WTC11 (cell line): Measurements from ENCODE around the gene SPINK2. TPM values are rescaled to one million over a fixed set of nuclear protein-coding genes. Genes with fewer than 3 reads are reported as not detected.

Source experiments
- ATAC-seq: fragments of 200-7000 bp; cut with Tn5 transposase; 2 replicates; pipeline ENCODE4 v1.10.0; 2021; ENCODE audit warnings: mild to moderate bottlenecking, moderate library complexity
- CTCF ChIA-PET: fragments of 300-600 bp; sonication (Branson Sonifier 250); formaldehyde crosslinking; loops from one replicate; lab custom pipeline; 2021; ENCODE audit warnings: antibody characterized with exemption; lab: Charles Lee
- POLR2A ChIA-PET: fragments of 350-600 bp; sonication (Branson Sonifier 250); formaldehyde crosslinking; loops from one replicate; lab custom pipeline; 2021; ENCODE audit warnings: antibody characterized with exemption; lab: Charles Lee
- DNase-seq: peaks from one replicate; pipeline ENCODE4 v3.0.0; 2021; ENCODE audit warnings: low spot score
- H3K27ac Mint-ChIP-seq: 2 replicates; pipeline ENCODE4 v1.8.0; 2021; ENCODE audit warnings: mixed read lengths
- H3K27me3 Mint-ChIP-seq: 2 replicates; pipeline ENCODE4 v1.8.0; 2021; ENCODE audit warnings: low read depth, mild to moderate bottlenecking, moderate library complexity, mixed read lengths
- H3K36me3 Mint-ChIP-seq: 2 replicates; pipeline ENCODE4 v1.8.0; 2021; ENCODE audit warnings: mixed read lengths
- H3K4me1 Mint-ChIP-seq: 2 replicates; pipeline ENCODE4 v1.8.0; 2022; ENCODE audit warnings: mixed read lengths
- H3K4me3 Mint-ChIP-seq: 2 replicates; pipeline ENCODE4 v1.8.0; 2021; ENCODE audit warnings: mild to moderate bottlenecking, moderate library complexity, mixed read lengths
- H3K9me3 Mint-ChIP-seq: 2 replicates; pipeline ENCODE4 v1.8.0; 2021; ENCODE audit warnings: mixed read lengths
- AFF4 ChIP-seq: sonication (generic); formaldehyde crosslinking; IDR thresholded peaks from 2 replicates; pipeline ENCODE4 v1.8.1; 2023; ENCODE audit warnings: mild to moderate bottlenecking, missing genetic modification reagents, borderline replicate concordance
- AR ChIP-seq: fragments of 250-450 bp; sonication (Bioruptor Pico); IDR thresholded peaks from 2 replicates; pipeline ENCODE4 v1.9.0; 2021; ENCODE audit warnings: mild to moderate bottlenecking
- CBFB ChIP-seq: sonication (generic); formaldehyde crosslinking; IDR thresholded peaks from 2 replicates; pipeline ENCODE4 v1.8.1; 2022; ENCODE audit warnings: mild to moderate bottlenecking, low read depth, missing genetic modification reagents
- CDX4 ChIP-seq: fragments of 250-450 bp; sonication (Bioruptor Pico); IDR thresholded peaks from 2 replicates; pipeline ENCODE4 v1.9.0; 2021; ENCODE audit warnings: moderate library complexity, mild to moderate bottlenecking, inconsistent platforms, borderline replicate concordance
- CREM ChIP-seq: sonication (generic); formaldehyde crosslinking; IDR thresholded peaks from 2 replicates; pipeline ENCODE4 v1.8.1; 2022; ENCODE audit warnings: mild to moderate bottlenecking, missing genetic modification reagents, moderate library complexity
- CTCF ChIP-seq: fragments of 200-600 bp; IDR thresholded peaks from 2 replicates; pipeline ENCODE4 v1.8.0; 2022; ENCODE audit warnings: antibody characterized with exemption
- ELF4 ChIP-seq: sonication (generic); formaldehyde crosslinking; IDR thresholded peaks from 2 replicates; pipeline ENCODE4 v1.8.1; 2022; ENCODE audit warnings: low read depth, mild to moderate bottlenecking, moderate library complexity, missing genetic modification reagents
- EMX1 ChIP-seq: fragments of 250-450 bp; sonication (Bioruptor Pico); IDR thresholded peaks from 2 replicates; pipeline ENCODE4 v1.8.0; 2021; ENCODE audit warnings: mild to moderate bottlenecking
- ETV6 ChIP-seq: sonication (generic); formaldehyde crosslinking; IDR thresholded peaks from 2 replicates; pipeline ENCODE4 v1.8.1; 2022; ENCODE audit warnings: mild to moderate bottlenecking, missing genetic modification reagents
- FOXJ3 ChIP-seq: sonication (generic); formaldehyde crosslinking; IDR thresholded peaks from 2 replicates; pipeline ENCODE4 v1.9.0; 2021; ENCODE audit warnings: missing genetic modification reagents, mild to moderate bottlenecking, borderline replicate concordance
- GRHL2 ChIP-seq: fragments of 250-450 bp; sonication (Bioruptor Pico); IDR thresholded peaks from 2 replicates; pipeline ENCODE4 v1.8.0; 2022; ENCODE audit warnings: mild to moderate bottlenecking, moderate library complexity; ENCODE audit not compliant: insufficient replicate concordance, severe bottlenecking
- IRF2 ChIP-seq: sonication (generic); formaldehyde crosslinking; IDR thresholded peaks from 2 replicates; pipeline ENCODE4 v1.8.0; 2022; ENCODE audit warnings: low read depth, missing genetic modification reagents, borderline replicate concordance
- NFE2L1 ChIP-seq: sonication (generic); formaldehyde crosslinking; IDR thresholded peaks from 2 replicates; pipeline ENCODE4 v1.8.1; 2023; ENCODE audit warnings: missing genetic modification reagents
- OVOL2 ChIP-seq: fragments of 250-450 bp; sonication (Bioruptor Pico); IDR thresholded peaks from 2 replicates; pipeline ENCODE4 v1.9.0; 2021; ENCODE audit warnings: mild to moderate bottlenecking, borderline replicate concordance
- ZNF219 ChIP-seq: sonication (generic); formaldehyde crosslinking; IDR thresholded peaks from 2 replicates; pipeline ENCODE4 v1.8.0; 2023; ENCODE audit warnings: missing genetic modification reagents, mild to moderate bottlenecking, borderline replicate concordance
- ZNF396 ChIP-seq: fragments of 250-450 bp; sonication (Bioruptor Pico); IDR thresholded peaks from 2 replicates; pipeline ENCODE4 v1.8.0; 2021; ENCODE audit warnings: mild to moderate bottlenecking, moderate library complexity, borderline replicate concordance
- ZNF416 ChIP-seq: fragments of 250-450 bp; sonication (Bioruptor Pico); IDR thresholded peaks from 2 replicates; pipeline ENCODE4 v1.9.0; 2021; ENCODE audit warnings: mild to moderate bottlenecking, inconsistent platforms
- ZNF532 ChIP-seq: fragments of 250-450 bp; sonication (Bioruptor Pico); IDR thresholded peaks from 2 replicates; pipeline ENCODE4 v1.9.0; 2021; ENCODE audit warnings: mild to moderate bottlenecking, borderline replicate concordance
- total RNA-seq: library from RNA; stranded (reverse); gene quantifications from 3 replicates; pipeline ENCODE4 v1.2.3, GENCODE V29; 2021

SPINK2 gene
- total RNA-seq, 1 experiment from 2014 or later, result 0.92 TPM

GRCh38 chr4:56773346-56773745, 48.2 kb downstream of the SPINK2 start (continued):
- TF ChIP-seq ZNF532, result no peak
- TF ChIP-seq ETV6 (CRISPR knock-in tag), result no peak
- TF ChIP-seq GRHL2 (CRISPR knock-in tag), result no peak
- no peak for TF ChIP-seq CBFB (CRISPR knock-in tag)
- TF ChIP-seq AFF4, result no peak
- no peak for TF ChIP-seq NFE2L1 (CRISPR knock-in tag)

- peaks cover 11% of the 10 kb centered on the region for H3K4me1 Mint-ChIP-seq
- no peak overlapping the region for H3K4me3 Mint-ChIP-seq
- ATAC-seq (no peak), DNase-seq (no peak)
- CTCF ChIA-PET, result interaction anchor here (0.8 kb wide), 1 partner anchor 28 kb away, joined by 3 read pairs; no protein-coding TSS in a partner anchor
- H3K9me3 Mint-ChIP-seq, result no peaks in the 10 kb centered on the region
- no peaks in the 10 kb centered on the region for H3K36me3 Mint-ChIP-seq
- H3K27ac Mint-ChIP-seq, result no peak overlapping the region
- peaks cover 1% of the 10 kb centered on the region; the same call in 1 of the 2 replicates for H3K27me3 Mint-ChIP-seq
- POLR2A ChIA-PET, result no interaction called here
- TF ChIP-seq AR (CRISPR knock-in tag) (no peak), OVOL2 (CRISPR knock-in tag) (no peak), CREM (CRISPR knock-in tag) (no peak), CTCF (no peak), EMX1 (CRISPR knock-in tag) (no peak), GRHL2 (CRISPR knock-in tag) (no peak), ZNF532 (no peak), ZNF219 (CRISPR knock-in tag) (no peak), ZNF416 (CRISPR knock-in tag) (no peak), IRF2 (CRISPR knock-in tag) (no peak), CDX4 (CRISPR knock-in tag) (no peak), FOXJ3 (no peak), ELF4 (CRISPR knock-in tag) (no peak), CBFB (CRISPR knock-in tag) (no peak), ZNF396 (CRISPR knock-in tag) (no peak)
These were observed 49.4 kb downstream of the SPINK2 start for GRCh38 chr4:56772134-56772533.
